NCI-H2029 treated with DMSO at 0.1 percent for 48 hours (cell line): Measurements from ENCODE around the gene MAPRE3.

Source experiments
- DNase-seq: peaks from one replicate; lab custom pipeline; 2025; lab: John Stamatoyannopoulos, UW

The MAPRE3 gene

DNA sequence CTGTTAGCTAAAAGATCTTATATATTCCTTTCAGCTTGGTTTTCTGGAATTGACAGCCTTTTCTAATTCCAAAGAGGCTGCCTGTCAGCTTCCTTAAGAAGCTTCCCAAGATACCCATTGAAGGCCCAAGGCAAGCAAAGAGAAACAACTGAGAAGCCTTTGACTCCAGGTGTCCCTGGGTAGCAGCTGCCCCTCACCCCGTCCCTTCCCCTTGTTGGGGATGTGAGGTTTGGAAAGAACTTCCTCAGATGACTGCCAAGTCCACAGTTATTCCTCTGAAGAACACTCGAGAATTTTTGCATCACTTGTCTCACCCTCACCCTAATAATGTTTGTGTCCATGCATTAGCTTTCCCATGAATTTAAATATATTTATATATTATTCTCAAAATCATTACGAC is 13.3 kb downstream of the MAPRE3 start:
- DNase-seq: no peak

DNA sequence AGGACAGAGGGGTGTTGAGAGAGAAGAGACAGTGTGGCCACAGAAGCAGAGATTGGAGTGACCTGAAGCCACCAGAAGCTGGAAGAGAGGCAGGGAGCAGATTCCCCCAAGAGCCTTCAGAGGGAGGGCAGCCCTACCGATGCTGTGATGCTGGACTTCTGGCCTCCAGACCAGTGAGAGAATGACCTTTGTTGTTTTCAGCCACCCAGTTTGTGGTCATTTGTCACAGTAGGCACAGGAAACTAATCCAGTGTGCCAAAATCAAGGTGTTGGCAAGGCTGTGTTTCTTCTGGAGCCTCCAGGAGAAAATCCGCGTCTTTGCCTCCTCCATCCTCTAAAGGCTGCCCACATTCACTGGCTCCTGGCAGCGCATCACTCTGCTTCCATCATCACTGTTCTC is 15.4 kb downstream of the MAPRE3 start:
- no peak for DNase-seq

DNA sequence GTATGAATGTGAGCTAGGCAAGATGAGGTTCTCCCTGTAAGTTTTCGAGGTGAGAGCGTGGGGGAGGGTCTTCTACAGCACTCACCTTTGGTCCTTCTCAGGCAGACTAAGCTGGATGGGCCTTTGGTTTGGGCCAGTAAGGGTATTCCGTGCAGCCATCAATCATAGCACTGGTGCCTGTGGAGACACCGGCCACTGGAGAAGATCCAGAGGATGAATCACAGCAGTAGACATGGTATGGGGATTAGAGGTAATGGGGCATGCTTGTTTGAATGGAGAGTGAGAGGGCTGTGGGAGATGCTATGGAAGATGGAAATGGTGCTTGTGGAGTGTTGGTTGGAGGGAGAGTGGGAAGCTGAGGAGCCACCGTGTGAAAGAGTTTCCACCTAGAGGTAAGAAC is 16.1 kb downstream of the MAPRE3 start:
- DNase-seq: no peak

DNA sequence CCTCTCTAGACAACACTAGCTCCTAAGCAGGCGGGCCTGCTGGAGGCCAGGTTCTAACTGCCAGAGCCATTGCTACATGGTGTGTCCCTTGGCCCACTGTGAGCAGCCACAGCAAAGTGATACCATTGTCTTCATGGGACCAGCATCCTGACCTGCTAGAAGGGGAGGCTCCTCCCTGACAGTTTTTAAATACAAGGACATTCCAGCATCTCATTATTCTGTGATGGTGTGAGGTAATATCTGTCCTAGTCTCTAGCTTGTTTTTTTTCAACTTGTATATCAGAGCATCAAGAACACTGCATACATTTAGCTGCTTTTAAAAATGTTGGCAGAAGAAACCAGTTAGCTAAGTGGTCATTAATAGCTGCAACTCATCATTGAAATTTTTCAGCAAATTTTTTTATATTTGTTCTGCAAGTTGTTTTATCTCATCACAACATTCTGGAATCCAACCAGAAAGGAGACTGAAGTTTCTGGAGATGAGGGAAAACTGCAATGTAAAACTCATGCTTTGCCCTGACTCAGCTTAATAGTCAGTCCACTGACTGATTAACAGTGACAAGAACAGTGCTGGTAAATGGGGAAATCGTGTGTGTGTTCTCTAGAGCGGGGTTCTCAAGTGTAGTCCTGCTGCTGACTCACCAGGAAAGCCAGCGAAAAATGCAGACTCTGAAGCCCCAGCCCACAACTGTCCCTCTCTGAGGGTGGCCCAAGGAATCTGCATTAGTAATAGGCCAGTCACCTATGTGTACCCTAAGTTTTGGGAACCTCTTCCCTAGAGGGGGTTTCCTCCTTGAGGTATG is 17.8 kb downstream of the MAPRE3 start:
- DNase-seq: no peak

DNA sequence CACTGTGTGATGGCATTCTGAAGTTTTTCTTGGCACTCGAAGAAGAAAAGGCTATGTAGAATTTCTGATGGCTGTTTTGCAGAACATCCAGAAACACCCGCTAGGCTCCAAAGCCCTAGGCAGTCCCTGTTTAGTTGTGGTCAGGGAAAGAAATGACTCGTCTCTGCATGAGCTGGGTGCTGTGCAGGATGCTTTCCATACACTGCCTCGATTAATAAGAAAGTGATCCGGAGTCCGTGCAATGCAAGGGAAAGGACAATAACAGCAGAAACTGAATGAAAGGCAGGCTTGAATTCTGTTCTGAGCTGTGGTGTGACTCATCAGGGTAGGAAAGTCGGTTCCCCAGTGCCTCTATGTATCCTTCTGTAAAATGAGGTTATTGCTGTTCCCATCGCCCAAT is 18.7 kb downstream of the MAPRE3 start:
- DNase-seq: no peak

DNA sequence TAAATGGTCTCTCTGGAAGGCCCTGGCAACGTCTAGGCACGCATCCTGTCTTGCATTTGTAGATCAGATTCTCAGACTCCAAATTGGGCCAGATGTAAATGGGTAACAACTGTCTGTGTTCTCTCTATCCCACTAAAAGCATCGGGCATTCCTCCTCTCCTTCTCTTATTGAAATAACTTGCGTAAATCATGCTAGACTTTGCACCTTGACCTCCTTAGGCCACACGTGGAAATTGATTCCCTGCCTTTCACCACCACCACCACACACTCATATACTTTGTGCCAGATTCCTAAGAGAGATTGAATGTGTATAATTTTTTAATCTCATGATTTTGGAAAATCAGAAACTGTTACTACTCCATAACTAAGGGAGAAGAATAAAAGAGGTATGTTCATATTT is 21.3 kb downstream of the MAPRE3 start:
- no peak for DNase-seq

DNA sequence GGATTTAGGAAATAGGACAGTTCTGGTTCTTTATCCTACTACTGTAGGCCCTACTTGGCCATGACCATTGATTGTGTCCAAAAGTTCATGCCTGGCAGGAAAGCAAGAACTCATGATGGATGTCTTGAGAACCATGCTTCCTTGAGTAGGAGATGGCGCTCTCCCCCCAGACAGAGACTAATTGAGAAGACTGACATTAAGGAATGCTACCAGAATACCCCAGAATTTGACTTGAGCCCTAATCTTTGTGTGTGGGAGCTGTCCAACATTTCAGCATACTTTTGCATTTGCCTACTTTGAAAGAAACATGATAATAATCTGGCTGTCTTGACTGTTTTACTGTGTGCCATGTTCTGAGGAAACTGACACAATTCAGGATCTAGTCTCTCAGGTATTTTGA is 23.3 kb downstream of the MAPRE3 start:
- no peak for DNase-seq

DNA sequence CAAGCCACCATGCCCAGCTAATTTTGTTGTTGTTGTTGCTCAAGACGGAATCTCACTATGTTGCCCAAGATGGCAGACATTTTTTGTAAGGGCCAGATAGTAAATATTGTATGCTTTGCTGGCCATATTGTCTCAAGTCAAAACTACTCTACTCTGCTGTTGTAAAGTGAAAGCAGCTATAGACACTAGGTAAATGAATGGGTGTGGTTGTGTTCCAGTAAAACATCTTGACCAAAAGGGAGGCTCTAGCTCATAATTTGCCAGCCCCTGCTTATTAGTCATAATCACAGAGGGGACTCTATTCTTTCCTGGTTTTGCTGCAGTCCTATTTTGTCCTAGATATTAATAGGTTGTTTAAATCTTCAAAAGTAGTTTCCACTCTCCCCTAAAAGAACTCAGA is 24.5 kb downstream of the MAPRE3 start:
- DNase-seq: no peak

DNA sequence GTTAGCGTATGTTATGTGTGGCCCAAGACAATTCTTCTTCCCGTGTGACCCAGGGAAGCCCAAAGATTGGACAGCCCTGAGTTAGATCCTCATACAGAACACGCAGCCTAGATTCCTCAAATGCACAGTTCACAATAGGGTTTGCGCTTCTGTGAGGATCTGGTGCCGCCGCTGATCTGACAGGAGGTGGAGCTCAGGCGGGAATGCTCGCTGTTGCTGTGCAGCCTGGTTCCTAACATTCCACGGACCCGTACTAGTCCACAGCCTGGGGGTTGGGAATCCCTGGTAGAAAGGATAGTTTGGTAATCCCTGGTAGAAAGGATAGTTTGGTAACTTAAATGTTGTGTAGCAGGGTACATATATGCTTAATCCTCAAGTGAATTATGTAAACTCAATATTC is 27.0 kb downstream of the MAPRE3 start:
- no peak for DNase-seq

DNA sequence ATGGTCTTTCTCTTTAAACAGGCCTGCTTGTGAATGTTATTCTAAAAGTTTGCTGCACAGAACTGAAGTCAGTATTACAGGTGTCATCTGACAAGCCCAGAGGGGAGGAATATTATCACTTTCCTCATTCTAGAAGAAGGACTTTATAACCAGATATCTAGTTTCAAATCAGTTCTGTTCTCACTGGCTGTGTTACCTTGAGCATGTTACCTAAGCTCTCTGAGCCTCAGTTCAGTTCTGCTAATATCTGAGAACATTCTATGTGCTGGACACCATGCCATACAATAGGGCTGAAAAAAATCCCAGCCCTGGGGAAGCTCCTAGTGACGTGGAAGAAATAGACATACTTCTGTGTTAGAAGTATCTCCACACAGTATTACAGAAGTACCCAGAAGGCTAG is 27.9 kb downstream of the MAPRE3 start:
- DNase-seq: no peak

DNA sequence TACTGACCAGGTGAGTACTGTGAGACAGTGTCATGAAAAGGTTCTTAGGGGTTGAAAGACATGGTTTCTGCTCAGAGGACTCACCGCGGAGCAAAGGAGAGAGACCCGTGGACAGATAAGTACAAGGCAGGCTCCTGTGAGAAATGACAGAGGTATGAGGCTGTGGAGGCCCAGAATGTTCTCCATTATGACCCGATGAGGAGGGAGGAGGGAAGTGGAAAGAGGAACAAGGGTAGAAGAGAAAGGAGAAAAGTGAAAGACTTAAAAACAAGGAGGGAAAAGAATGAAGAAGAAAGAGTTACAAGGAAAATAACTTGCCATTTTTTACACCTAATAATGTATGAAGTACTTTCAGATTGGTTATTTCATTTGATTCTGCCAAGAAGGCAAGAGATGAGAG is 29.8 kb downstream of the MAPRE3 start:
- no peak for DNase-seq

DNA sequence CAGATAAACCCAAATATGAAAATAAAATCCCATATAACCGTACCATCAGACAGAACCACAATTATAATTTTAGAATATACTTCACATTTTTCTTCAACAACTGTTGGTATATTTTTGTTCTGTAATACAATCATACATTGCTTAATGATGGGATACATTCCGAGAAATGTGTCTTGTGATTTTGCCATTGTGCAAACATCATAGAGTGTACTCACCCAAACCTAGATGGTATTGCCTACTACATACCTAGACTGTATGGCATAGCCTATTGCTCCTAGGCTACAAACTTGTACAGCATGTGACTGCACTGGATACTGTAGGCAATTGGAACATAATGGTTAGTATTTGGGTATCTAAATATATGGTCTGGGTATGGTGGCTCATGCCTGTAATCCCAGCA is 30.6 kb downstream of the MAPRE3 start:
- DNase-seq: no peak

DNA sequence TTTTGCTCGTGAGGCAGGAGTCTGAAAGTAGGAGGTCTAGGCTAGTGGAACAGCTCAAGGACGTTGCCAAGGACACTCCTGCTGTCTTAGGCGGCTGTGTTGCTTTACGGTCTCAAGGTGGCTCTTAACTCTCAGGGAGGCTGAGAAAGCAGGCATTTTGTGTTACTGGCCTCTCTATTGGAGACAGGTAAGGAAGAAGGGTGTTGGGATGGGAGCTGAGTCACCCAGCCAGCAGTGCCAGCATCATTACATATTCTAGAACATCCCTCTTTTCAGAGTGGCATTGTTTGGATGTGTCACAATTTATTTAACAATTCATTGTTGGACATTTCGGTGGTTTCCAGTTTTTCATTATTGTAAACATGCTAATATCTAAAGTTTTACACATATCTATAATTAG is 31.5 kb downstream of the MAPRE3 start:
- DNase-seq: no peak

DNA sequence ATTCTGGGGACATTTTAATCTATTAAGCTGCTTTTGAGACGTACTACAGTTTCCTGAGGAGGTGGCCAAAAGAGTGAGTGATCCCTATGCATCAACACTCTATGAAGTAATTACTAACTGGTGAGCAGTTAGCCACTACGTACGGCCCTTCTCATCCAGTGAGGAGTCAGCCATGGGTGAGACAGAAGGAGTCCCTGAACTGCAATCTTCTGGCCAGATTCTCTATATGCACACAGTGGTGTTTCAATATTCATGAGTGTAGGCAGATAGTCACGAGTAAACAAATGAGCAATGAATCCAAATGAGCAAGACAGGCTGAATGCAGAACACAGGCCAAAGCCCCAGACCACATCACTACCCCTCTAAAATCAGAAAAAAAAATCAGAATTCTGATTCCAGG is 32.6 kb downstream of the MAPRE3 start:
- no peak for DNase-seq

DNA sequence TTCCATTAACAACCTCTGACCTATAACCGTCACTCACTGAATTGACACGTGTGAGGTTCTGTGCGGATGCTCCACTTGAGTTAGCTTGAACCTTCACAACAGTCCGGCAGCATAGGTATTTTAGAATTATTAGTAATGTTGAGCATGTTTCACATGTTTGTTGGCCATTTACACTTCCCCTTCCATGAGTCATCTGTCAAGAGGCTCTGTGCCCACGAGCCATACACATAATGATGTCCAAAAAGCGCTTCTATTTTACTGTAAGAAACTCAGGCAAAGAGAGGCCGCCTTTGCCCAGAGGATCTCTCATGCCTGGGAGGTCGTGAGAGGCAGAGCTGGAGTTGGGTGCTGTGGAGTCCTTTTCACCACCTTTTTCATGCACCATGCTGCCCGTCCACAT is 33.4 kb downstream of the MAPRE3 start:
- DNase-seq: no peak

DNA sequence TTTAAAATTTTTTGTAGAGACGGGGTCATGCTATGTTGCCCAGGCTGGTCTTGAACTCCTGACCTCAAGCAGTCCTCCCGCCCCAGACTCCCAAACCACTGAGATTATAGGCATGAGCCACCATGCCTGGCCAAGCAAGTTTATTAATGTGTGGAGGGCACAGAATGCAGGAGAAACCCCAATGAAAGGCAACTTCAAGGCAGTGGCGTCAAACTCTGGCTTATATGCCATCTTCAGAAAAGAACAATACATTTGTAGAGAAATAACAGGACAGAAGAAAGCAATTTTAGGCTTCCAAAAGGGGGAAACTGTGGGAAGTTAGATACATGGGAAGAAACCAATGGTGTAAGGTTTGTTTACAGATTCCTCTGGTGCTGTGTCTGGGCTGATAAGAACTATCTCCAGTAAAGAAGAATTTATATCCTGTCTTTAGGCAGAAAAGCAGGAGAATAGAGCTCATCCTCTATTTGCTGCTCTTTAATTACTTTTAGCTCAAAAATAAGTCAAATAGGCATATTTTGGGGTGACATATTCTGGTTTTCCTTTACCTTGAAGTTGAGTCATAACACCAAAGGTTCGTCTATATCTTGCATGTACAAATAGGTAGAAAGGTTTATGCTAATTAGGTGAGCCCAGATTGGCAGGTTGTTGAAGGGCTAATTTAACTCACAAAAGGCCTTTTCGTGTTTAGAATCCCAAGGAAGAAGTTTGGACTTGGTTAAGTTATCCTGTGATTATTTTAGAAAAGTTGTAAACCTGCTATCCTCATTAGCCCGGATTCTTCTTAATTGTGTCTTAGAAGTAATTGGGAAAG is 36.4 kb downstream of the MAPRE3 start:
- no peak for DNase-seq

DNA sequence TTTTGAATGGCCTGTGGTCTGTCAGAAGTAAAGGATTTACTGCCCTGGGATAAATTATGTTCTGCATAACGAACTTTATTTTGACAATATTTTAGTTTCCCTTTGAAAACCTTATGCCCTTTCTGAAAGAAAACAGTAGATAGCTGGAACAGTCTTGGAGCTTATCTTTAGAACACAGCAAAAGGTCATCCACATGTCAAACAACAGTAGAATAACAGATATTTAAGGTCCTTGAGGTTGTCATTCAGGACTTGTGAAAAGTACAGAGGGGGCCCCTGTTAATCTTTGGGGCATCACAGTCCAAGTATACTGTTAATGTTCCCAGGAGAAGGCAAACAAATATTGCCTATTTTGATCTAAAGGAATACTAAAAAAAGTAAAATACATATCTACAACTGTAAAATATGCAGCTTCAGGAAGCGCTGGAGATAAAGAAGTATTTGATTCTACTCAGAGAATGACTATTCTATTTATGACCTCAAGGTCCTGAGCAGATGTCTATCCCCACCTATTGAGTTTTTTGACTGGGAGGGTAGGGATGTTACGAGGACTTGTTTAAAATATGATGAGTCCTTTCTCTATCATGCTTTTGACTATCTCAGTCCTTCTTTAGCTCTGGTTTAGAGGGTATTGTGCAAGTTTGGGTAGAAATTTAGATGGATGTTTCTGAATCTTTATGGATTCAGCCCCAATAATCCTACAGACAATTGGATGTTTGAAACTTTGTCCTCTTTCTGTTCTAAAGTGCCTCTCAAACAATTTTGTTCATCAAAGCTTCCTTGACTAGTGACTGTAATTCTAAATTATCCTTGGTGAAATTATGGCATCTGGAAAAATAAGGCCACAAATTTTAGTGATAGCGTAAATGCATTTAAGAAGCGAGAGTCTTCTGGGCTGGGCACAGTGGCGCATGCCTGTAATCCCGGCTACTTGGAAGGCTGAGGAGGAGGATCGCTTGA is 37.3 kb downstream of the MAPRE3 start:
- DNase-seq: no peak

DNA sequence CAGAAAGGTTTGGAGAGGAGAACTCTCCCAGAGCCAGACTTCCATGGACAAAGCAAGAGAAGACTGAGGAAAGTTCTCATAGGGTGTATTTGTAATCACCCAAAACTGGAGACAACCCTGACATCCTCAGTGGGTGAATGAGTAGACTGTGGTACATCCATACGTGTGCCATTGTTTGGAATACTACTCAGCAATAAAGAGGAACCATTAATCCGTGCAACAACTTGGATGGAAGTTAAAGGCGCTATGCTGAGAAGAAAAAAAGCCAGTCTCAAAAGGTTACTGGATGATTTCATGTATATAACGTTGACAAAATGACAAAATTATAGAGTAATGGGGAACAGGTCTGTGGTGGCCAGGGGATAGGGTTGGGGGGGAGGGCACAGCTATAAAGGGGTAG is 38.2 kb downstream of the MAPRE3 start:
- DNase-seq: no peak

DNA sequence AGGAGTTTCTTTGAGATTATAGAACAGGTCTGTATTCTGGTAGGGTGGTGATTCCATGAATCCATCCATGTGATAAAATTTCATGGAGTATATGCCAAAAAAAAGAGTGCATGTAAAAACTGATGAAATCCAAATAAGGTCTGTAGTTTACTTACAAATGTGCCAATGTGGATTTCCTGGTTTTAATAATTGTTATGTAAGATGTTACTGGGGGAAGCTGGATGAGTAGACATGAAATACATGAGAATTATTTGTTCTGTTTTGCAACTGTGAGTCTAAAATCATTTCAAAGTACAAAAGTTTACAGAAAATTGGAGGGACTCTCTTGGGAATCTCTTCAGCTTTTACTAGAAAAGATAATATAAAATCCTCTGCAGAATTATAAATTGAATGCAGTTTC is 38.6 kb downstream of the MAPRE3 start:
- DNase-seq: no peak

DNA sequence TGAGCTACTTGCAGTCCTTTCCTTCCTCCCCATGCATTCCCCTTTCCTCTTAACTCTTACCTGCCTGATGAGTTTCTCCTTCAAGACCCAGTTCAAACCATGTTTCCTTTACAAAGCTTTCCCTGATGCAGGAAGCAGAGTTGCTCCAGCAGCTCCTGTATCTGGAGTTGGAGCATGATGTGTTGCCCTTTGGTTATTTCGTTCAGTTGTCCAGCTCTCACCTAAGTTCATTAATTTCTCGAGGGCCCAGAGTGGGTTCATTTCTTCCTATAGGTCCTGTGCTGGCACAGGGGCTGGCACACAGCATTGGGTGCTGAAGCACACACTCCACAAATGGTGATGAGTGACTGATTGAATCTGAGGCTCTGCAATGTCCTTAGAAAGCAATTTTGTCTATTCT is 39.3 kb downstream of the MAPRE3 start:
- no peak for DNase-seq

DNA sequence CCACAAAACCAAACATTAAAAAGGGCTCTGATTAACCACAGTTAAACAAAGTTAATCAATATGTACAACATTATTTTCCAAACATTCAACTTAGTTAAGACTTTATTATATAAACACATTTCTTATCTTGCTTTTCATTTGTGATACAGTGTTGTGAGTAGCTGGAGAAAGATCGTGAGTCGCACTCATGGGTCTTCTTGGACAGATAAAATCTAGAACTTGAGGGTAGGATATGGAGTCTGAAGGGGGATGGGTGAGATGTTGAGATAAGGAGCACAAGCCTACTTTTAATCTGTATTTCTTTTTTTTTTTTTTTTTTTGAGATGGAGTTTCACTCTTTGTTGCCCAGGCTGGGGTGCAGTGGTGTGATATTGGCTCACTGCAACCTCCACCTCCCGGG is 39.7 kb downstream of the MAPRE3 start:
- DNase-seq: no peak

DNA sequence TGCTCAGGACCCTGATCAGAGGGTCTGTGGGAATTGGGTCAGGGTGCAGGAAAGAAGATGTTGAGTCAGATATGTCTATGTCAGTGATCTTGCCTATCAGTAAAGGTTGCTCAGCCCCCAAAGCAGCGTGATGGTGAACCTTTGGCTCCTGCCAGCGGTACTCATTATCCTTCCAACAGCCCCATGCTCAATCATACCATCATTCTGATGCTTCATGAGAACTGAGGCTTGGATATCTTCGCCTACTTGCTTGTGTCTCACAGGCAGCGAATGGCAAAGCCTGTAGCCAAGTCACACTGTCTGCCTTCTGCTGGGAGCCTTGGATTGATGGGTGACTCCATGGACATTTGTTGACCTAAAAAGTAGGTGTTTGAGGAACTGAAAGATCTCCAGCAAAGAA is 43.3 kb downstream of the MAPRE3 start:
- DNase-seq: no peak
